ENCODE measurements around the gene HDGF. TPM values are rescaled to one million over a fixed set of nuclear protein-coding genes. Genes with fewer than 3 reads are reported as not detected.
"Not testable (repeated sequence)": the region's sequence is repeated elsewhere in the genome, so short reads cannot be mapped to it uniquely, and the experiment has no call there.

The HDGF gene
- total RNA-seq, 2 donors from 2014 or later, result 93.5 to 118 TPM

GRCh38 chr1:156760092-156760795 lies 8.8 kb upstream of the HDGF start:
- DNase-seq (ENCODE audit: low spot score) (no peak), ATAC-seq (ENCODE audit: insufficient number of reproducible peaks, low FRiP score, low read depth) (no peak)
- Histone ChIP-seq H3K27ac (no peak overlapping the region), H3K36me3 (no peaks in the 10 kb centered on the region), H3K4me1 (ENCODE audit: control insufficient read depth in 1 of 2, low read depth in 2 of 2) (no peaks in the 10 kb centered on the region), H3K27me3 (replicated peaks; ENCODE audit: insufficient read depth) (no peaks in the 10 kb centered on the region), H3K9me3 (no peaks in the 10 kb centered on the region), H3K4me3 (no peak overlapping the region)
- no peak for TF ChIP-seq CTCF (IDR thresholded peaks at IDR 0.05)

GRCh38 chr1:156757572-156758253 lies 6.2 kb upstream of the HDGF start:
- not testable (repeated sequence) for H3K36me3 ChIP-seq; H3K9me3 ChIP-seq; ATAC-seq (ENCODE audit: insufficient number of reproducible peaks, low FRiP score, low read depth); H3K4me3 ChIP-seq; H3K4me1 ChIP-seq (ENCODE audit: control insufficient read depth in 1 of 2, low read depth in 2 of 2); H3K27ac ChIP-seq; H3K27me3 ChIP-seq (replicated peaks; ENCODE audit: insufficient read depth); DNase-seq (ENCODE audit: low spot score)

GRCh38 chr1:156756355-156756754 lies 4.9 kb upstream of the HDGF start:
- no peaks in the 10 kb centered on the region for H3K27me3 ChIP-seq (replicated peaks; ENCODE audit: insufficient read depth)
- DNase-seq (ENCODE audit: low spot score), result no peak
- H3K4me1 ChIP-seq (ENCODE audit: control insufficient read depth in 1 of 2, low read depth in 2 of 2), result peaks cover 7 to 11% of the 10 kb centered on the region in 2 donors
- no peak overlapping the region for H3K4me3 ChIP-seq
- no peak overlapping the region for H3K27ac ChIP-seq
- no peak for ATAC-seq (ENCODE audit: insufficient number of reproducible peaks, low FRiP score, low read depth)
- no peaks in the 10 kb centered on the region for H3K9me3 ChIP-seq
- no peak for TF ChIP-seq CTCF (IDR thresholded peaks at IDR 0.05)
- no peaks in the 10 kb centered on the region for H3K36me3 ChIP-seq

GRCh38 chr1:156755527-156755950 lies 4.1 kb upstream of the HDGF start:
- Histone ChIP-seq H3K27me3 (replicated peaks; ENCODE audit: insufficient read depth) (no peaks in the 10 kb centered on the region), H3K9me3 (no peaks in the 10 kb centered on the region), H3K4me3 (no peak overlapping the region), H3K36me3 (no peaks in the 10 kb centered on the region), H3K27ac (no peak overlapping the region), H3K4me1 (ENCODE audit: control insufficient read depth in 1 of 2, low read depth in 2 of 2) (peaks cover 7 to 11% of the 10 kb centered on the region in 2 donors)
- no peak for DNase-seq (ENCODE audit: low spot score)
- TF ChIP-seq CTCF (IDR thresholded peaks at IDR 0.05), result no peak
- ATAC-seq (ENCODE audit: insufficient number of reproducible peaks, low FRiP score, low read depth), result no peak

- DNase-seq (ENCODE audit: low spot score), result no peak
- TF ChIP-seq CTCF (IDR thresholded peaks at IDR 0.05), result no peak
- Histone ChIP-seq H3K27ac (no peak overlapping the region), H3K4me3 (no peak overlapping the region), H3K36me3 (no peaks in the 10 kb centered on the region), H3K9me3 (no peaks in the 10 kb centered on the region), H3K4me1 (ENCODE audit: control insufficient read depth in 1 of 2, low read depth in 2 of 2) (peaks cover 15 to 22% of the 10 kb centered on the region in 2 donors), H3K27me3 (replicated peaks; ENCODE audit: insufficient read depth) (no peaks in the 10 kb centered on the region)
- no peak for ATAC-seq (ENCODE audit: insufficient number of reproducible peaks, low FRiP score, low read depth)
Measured at GRCh38 chr1:156754219-156754618, 2.7 kb upstream of the HDGF start.
